ENCODE data around the gene PTPRJ.
"Not testable (repeated sequence)": the region's sequence is repeated elsewhere in the genome, so short reads cannot be mapped to it uniquely, and the experiment has no call there.

The PTPRJ gene

DNA sequence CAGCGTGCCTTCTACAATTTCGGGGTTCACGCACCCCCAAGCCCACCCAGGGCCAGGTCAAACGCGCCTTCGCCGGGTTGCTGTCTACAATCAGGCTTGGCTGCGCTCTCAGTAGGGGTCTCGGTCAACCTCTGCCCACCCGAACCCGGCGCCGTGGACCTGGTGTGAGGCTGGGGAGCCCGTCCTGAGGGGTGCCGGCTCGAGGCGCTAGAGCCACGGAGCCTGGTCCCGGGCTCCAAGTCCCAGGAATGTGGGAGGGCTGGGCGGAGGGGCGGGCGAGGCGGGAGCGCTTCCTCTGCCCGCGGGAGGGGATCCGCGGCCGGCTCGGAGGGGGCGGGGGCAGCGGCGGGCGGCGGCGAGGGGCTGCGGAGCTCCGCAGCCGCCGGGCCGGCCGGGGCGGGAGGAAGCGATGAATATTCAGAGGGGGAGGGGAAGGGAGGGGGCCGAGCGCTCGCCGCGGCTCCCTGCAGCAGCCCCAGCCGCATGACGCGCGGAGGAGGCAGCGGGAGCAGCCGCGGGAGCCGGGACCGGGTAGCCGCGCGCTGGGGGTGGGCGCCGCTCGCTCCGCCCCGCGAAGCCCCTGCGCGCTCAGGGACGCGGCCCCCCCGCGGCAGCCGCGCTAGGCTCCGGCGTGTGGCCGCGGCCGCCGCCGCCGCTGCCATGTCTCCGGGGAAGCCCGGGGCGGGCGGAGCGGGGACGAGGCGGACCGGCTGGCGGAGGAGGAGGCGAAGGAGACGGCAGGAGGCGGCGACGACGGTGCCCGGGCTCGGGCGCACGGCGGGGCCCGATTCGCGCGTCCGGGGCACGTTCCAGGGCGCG is at the start of gene PTPRJ:
Gene PTPRJ, plus strand, starts transcription at position 472 of the 819 bp plus-strand sequence. CDS start 354 bp downstream, outside the sequence.
- peak; percentile 65 for DNase-seq (ENCODE audit: low read depth)

DNA sequence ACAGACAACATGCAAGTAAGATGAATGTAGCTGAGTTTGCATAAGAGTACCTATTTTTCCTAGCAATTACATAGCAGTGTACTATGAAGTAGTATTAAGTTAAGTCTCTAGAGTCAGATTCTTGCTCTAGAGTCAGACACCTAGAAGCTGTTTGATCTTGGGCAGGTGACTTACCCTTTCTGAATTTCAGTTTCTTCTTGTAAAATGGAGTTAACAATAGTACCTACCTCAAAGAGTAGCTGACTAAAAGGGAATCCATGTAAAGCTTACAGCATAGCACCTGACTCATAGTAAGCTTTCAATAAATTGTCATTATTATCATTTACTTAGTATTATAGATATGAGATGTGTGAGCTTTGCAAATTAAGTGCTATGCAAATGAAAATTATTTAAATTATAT is 47.8 kb upstream of the PTPRJ start:
- no peak for DNase-seq (ENCODE audit: low read depth)

DNA sequence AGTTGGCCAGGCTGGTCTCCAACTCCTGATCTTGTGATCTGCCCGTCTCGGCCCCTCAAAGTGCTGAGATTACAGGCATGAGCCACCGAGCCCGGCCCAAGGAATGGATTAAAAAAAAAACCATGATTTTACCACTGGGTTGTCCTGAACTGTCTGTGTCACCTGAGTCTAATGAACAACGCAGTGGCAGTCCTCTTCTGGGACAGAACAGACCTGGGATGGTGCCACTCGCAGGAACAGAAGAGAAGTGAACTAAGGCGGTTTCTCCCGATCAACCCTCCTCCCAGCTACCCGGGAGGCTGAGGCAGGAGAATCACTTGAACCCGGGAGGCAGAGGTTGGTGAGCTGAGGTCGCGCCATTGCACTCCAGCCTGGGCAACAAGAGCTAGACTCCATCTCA is 46.6 kb upstream of the PTPRJ start:
- DNase-seq (ENCODE audit: low read depth), result not testable (repeated sequence)

DNA sequence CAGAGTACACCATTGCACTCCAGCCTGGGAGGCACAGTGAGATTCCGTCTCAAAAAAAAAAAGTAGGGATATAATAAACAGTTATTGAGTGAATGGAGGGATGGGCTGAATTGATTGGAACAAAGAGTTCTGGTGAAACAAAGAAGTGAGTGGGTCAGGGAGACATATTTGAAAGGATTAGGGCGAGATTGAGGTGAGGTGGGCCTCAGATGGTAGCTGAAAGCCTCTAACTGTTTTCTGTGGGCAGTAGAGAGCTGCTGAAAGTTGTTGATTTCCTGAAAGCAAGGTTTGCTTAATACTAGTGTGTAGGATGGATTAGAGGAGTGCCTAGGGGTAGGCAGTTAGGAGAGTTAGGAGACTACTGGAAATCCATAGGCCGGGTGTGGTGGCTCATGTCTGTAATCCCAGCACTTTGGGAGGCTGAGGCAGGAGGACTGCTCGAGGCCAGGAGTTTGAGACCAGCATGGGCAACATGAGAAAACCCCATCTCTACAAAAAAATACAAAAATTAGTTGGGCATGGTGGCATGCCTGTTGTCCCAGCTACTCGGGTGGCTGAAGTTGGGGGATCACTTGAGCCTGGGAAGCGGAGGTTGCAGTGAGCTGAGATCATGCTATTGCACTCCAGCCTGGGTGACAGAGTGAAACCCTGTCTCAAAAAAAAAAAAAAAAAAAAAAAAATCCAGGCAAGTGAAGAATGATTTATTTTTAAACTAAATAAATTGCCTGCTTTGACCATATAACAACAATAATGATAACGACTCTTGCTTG is 41.4 kb upstream of the PTPRJ start:
- DNase-seq (ENCODE audit: low read depth), result no peak

DNA sequence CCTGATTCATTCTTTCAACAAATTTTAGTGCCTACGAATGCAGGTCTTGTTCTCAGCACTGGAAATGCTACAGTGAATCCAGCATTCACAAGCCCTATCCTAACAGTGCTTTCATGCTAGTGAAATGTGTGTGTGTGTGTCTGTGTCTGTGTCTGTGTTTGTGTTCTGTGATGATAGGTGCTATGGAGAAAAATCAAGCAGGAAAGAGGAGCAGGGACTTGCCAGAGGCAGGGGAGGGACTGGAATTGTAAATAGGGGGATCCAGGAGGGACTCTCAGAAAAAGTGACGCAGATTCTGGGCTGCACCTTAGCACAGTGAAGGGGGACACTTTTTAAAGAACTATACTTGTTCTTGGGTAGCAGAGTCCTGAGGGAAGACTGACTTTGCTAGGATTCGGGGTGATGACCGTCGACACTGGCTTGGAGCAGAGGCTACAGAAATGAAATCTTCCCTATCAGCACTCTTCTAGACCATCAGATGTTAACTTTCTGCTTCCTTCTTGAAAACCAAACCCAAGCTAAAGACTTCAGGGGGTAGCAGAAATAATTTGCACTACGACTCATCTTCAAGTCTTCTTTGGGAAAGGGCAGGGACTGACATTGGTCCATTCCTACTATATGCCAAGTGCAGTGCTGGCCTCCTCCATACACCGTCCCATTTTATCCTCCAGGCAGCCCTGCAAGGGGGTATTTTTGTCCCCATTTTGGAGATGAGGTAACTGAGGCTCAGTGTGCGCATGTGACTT is 39.3 kb upstream of the PTPRJ start:
- DNase-seq (ENCODE audit: low read depth), result no peak

DNA sequence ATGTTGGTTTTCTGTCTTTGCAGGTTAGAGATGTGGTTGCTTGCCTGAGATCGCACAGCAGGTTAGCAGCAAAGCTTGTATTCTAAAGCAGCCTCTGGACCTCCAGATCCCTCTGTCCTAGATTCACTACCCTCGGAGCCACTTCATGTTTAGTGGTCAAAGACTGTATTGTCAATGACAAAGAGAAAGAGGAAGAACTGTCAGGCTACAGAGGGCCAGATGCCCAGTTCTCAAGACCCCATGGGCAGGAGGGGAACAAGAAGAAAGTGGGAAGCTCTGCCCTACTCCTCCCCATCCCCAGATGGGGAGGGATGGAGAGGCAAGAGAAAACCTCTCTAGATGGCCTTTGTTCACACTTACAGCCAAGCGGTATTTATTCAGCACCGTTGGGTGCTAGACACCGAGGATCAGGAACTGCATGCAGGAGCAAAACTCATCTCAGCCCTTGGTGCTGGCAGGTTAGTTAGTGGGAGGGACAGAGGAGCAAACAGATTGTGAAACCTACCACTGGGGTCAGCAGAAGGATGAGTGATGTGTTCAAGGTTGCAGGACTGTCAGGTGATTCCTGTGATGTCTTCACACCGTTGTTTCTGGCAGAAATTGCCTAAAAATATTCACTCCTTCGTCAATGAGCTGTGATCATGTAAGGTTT is 38.3 kb upstream of the PTPRJ start:
- DNase-seq (ENCODE audit: low read depth), result no peak

DNA sequence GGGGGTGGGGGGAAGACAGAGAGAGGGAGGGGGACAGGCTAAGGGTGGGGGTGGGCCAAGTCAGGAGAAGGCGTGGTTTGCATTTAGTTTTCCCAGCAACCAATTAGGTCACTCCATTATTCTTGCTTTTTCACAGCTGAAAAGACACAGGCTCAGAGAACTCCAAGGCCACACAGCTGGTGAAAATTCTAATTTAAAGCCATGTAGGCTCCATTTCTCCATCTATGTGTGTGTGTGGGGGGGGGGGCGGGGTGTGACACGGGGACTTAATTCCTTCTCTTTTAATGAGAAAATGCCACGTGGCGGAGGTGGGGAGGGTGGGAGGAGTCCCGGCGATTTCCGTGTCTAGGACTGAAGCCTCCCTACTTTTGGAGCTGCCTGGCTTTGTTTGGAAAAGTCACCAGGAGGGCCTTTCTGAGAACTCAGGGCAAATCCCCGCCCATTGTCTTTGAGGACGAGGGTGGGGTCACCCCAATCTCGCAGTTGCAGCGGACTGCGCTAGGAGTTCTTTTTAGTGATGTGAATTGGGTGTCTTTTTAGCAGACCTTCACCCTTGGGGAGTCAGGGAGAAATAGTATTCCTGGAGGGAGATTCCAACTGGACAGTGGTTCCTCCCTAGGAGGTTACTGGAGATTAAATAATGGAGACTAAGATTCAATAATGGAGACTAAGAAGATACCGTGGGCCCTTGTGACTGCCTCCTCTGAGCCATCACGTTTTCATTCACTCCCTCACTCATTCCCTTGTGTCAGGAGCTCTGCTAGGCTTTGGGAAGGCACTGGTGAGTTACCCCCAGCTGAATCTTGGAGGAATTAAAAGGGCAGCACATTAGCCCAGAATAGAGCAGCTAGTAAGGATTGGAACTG is 36.4 kb upstream of the PTPRJ start:
- DNase-seq (ENCODE audit: low read depth), result no peak

DNA sequence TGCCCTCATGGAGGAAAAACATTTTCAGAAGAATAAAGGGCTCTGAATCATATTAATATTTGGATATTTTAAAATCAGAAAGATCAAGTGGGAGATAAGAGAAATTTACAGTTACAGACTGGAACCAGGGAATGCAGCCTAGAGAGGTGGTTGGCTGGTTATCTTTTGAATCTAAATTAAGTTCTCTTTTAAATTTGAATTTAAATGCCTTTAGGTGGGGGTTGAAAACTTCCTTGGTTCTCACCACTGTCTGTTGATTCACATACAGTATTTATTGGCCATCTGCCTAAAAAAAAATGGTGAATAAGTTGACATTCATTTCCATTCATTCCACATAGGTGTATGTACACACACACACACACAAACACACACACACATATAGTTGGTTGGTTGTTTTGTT is 35.7 kb upstream of the PTPRJ start:
- DNase-seq (ENCODE audit: low read depth), result no peak

DNA sequence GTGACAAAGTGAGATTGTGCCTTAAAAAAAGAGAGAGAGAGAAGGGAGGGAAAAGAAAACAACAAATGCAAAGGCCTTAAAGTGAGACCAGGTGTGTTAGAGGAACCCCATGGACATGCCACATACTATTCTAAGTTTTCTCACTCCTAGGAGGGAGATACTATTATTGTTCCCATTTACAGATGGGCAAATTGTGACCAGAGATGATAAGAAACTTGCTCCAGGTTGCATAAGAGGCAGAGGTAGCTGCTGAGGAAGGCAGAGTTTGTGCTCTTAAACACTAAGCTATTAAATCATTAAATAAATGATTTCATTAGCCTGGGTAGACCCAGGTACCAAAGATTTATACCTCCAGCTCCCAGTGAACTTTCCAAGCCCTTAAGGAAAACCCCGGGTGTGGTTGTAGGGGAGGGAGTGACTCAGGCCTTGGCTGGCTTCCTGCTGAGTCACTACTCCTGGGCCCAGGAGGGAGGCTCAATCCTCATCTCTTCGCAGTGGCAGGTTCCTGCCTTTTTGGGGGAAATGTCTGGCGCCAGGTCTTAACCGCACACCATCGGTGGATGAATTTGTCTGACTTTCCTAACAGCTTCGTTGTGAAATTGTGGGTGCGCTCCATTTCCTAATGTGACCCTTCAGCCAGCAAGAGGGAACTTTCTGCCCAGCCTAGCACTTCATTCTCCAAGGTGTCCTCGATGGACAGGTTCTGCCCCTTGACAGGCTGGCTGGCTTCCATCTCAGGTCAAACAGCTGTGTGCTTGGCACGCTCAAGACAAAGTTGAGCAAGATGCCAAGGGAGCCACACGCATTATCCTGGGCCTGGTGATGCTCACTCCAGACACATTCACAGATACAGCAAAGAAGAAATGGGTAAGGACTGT is 33.4 kb upstream of the PTPRJ start:
- no peak for DNase-seq (ENCODE audit: low read depth)

DNA sequence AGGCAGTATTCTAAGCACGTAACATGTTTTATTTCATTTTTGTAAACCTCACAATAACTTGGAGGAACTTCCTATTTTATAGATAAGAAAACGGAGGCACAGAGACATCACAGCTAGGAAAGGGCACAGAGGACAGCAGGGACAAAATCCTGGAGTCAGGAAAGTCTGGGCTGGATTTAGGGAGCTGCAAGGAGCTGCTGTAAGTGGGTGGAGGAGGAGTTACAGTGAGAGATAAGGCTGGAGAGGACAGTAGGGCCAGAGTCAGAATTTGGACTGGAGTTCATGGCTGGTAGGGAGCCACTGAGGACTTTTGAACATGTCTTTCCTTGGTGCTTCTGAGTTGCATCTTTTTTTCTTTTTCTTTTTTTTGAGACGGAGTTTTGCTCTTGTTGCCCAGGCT is 32.2 kb upstream of the PTPRJ start:
- DNase-seq (ENCODE audit: low read depth), result no peak

DNA sequence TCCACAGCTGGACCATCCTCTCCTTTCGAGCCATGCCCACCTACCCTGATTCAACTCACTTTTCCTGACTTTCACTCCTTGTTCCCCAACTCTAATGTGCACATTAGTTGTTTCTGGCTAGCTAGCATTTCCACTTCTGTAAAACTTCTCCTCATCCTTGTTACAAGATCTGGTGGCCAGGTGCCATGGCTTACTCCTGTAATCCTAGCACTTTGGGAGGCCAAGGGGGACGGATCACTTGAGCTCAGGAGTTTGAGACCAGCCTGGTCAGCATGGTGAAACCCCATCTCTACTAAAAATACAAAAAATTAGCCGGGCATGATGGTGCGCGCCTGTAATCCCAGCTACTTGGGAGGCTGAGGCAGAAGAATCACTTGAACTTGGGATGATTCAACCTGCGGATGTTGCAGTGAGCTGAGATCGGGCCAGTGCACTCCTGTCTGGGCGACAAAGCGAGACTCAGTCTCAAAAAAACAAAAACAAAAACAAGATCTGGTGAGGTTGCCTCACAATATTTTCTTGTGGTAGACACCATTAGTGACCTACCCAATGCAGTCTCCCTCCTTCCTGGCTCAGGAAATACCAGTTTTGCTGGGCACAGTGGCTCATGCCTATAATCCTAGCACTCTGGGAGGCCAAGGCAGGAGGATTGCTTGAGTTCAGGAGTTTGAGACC is 31.2 kb upstream of the PTPRJ start:
- DNase-seq (ENCODE audit: low read depth), result not testable (repeated sequence)

DNA sequence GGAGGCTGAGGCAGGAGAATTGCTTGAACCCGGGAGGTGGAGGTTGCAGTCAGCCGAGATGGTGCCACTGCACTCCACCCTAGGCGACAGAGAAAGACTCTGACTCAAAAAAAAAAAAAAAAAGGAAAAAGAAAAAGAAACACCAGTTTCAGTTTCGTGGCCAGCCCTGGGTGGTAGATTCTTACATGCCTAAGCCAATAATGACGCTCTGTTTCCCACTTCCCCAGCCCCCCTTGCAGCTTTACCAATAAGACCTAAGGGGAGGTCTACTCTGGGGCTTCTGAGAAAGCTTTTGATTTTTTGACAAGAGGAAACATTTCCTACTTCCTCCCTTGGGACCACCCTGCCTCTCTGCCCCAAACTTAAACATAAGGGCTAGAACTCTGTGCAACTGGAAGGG is 30.0 kb upstream of the PTPRJ start:
- DNase-seq (ENCODE audit: low read depth), result no peak

DNA sequence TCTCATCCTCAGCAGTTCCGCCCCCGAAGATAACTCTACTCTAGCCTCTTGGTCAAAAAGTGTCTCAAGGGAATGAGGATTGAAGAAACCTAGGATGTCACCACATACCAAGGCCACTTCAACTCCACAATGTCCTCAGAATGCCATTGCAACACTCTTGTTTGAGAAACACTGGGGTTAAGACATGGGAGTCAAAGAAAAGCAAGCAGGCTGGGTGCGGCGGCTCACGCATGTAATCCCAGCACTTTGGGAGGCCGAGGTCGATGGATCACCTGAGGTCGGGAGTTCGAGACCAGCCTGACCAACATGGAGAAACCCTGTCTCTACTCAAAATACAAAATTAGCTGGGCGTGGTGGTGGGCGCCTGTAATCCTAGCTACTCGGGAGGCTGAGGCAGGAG is 28.9 kb upstream of the PTPRJ start:
- not testable (repeated sequence) for DNase-seq (ENCODE audit: low read depth)

DNA sequence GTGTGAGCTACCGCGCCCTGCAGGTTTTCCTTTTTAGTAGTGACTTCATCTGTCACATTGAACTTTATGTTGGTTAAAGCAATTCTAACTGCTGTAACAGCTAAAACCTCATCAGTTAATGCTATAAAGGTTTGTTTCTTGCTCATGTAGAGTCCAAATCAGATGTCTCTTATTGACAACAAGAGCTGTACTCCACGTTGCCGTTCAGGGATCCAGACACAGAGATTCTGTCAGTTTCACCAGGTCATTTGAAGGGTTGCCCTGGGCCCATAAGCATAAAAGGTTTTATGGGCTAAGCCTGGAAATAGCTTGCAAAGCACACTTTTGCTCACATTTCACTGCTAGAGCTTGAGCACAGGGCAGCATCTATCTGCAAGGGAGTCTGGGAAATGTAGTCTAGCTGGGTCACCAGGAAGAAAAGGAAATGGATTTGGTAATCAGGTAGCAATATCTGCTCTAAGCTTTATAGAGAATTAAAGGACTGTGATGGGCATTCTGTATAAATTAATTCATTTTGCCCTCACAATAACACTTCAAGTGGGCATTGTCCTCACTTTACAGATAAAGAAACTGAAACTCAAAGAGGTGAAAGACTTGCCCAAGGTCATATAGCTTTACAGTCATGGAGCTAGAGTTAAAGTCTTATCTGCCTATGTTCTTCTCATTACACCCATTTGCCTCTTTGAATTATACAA is 25.2 kb upstream of the PTPRJ start:
- no peak for DNase-seq (ENCODE audit: low read depth)

DNA sequence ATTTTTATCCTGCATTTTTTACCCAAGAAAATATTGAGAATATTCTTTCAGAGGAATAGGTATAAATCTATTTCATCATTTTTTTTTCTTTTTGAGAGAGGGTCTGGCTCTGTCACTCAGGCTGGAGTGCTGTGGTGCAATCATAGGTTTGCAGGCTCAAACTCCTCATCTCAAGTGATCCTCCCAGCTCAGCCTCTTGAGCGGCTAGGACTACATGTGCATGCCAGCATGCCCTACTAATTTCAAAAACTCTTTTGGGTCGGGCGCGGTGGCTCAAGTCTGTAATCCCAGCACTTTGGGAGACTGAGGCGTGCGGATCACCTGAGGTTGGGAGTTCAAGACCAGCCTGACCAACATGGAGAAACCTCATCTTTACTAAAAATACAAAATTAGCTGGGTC is 20.3 kb upstream of the PTPRJ start:
- DNase-seq (ENCODE audit: low read depth), result no peak

DNA sequence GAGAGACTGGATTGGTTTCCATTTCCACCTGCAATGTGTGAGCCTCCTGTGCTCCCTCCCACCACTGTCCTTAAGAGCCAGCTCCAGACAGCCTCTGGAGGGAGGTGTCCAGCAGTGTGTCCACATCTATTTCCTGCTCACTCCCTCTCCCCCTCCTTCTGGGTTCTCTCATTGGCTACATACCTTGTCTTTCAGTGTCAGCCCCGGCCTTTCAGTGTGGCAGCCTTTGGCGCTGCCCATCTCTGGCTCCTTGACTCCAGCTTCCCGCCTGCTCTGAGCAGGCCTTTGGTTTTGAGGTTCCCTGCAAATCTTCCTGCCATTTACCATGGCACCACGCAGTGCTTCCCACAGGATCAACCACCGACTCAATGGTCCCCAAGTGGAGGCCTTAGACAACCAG is 19.0 kb upstream of the PTPRJ start:
- no peak for DNase-seq (ENCODE audit: low read depth)

DNA sequence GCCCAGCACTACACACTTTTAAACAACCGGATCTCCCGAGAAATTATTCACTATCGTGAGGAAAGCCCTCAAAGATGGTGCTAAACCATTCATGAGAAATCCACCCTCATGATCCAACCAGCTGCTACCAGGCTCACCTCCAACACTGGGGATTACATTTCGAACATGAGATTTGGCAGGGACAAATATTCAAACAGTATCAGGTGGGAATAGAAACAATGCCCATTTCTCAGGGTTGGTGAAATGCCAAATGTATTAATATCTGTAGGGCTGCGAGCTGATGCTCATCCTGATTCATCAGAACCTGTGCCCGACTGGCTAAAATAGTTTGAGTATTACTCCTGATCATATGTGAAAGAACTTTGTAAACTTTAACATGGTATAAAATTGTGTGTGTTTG is 15.8 kb upstream of the PTPRJ start:
- no peak for DNase-seq (ENCODE audit: low read depth)

DNA sequence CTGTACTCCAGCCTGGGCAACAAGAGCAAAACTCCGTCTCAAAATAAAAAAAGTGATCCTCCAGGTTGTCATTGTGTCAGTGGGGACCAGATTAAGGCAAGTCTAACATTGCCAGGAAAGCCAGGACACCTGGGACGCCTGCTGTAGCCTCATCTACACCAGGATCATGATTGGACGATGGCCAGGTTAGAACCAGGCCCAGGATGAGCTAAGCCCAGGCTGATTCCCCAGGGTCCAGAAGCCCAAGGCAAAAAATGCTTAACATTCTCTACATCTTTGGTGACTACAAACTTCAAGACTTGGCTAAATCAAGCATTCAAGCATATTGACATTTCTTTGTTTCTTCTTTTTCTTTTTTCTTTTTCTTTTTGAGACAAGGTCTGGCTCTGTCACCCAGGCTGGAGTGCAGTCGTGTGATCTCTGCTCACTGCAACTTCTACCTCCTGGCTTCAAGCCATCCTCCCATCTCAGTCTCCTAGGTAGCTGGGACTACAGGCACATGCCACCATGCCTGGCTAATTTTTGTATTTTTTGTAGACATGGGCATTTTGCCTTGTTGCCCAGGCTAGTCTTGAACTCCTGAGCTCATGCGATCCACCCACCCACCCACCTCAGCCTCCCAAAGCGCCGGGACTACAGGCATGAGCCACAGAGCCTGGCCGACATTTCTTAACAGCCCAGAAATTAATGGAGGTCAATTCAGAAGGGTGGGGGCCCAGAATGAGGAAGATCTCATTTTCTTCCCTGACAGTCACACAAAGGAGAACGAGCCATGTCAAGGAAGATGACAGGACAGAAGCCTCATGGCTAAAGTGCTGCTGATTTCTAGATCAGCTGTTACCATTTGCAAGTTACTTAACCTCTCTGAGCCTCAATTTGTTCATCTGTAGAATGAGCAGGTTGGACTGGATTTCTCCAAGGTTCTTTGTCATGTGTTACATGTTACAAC is 12.5 kb upstream of the PTPRJ start:
- no peak for DNase-seq (ENCODE audit: low read depth)

Measured in T-helper 22 cell (primary cell).